HFFc6 (cell line): ENCODE results near the gene OR2D2. TPM values are rescaled to one million over a fixed set of nuclear protein-coding genes. Genes with fewer than 3 reads are reported as not detected.
"Not testable (repeated sequence)": the region's sequence is repeated elsewhere in the genome, so short reads cannot be mapped to it uniquely, and the experiment has no call there.

ENCODE experiments used
- DNase-seq: peaks from one replicate; pipeline ENCODE4 v3.0.0-alpha.2; 2018
- H3K27ac Mint-ChIP-seq: 2 replicates; pipeline ENCODE4 v1.8.0; 2020; ENCODE audit warnings: mild to moderate bottlenecking, mixed read lengths
- H3K27me3 Mint-ChIP-seq: 2 replicates; pipeline ENCODE4 v1.8.0; 2021; ENCODE audit warnings: mild to moderate bottlenecking, moderate library complexity, mixed read lengths; ENCODE audit not compliant: insufficient read depth
- H3K36me3 Mint-ChIP-seq: 2 replicates; pipeline ENCODE4 v1.8.0; 2021; ENCODE audit warnings: low read depth, mixed read lengths
- H3K4me1 Mint-ChIP-seq: 2 replicates; pipeline ENCODE4 v1.8.0; 2020; ENCODE audit warnings: low read depth, mixed read lengths
- H3K4me3 Mint-ChIP-seq: 2 replicates; pipeline ENCODE4 v1.8.0; 2020; ENCODE audit warnings: mild to moderate bottlenecking, moderate library complexity, mixed read lengths
- H3K9me3 Mint-ChIP-seq: 2 replicates; pipeline ENCODE4 v1.8.0; 2020; ENCODE audit warnings: mild to moderate bottlenecking, mixed read lengths
- CTCF ChIP-seq: fragments of 200-600 bp; sonication (generic); IDR thresholded peaks from 2 replicates; pipeline ENCODE4 v1.5.0; 2021; ENCODE audit warnings: antibody characterized with exemption, mild to moderate bottlenecking
- total RNA-seq, 6 experiments: library from RNA; stranded (reverse); fragmentation: NEBNext Ultra II Directional; extraction: Animal tissue kit (Norgen Biotek cat#: 25700); gene quantifications; 2 replicates in 1 of 6; 3 replicates in 5 of 6; pipeline ENCODE4 v1.2.3, GENCODE V29; 2021

OR2D2 gene
- total RNA-seq, 6 experiments from 2014 or later: not detected

DNA sequence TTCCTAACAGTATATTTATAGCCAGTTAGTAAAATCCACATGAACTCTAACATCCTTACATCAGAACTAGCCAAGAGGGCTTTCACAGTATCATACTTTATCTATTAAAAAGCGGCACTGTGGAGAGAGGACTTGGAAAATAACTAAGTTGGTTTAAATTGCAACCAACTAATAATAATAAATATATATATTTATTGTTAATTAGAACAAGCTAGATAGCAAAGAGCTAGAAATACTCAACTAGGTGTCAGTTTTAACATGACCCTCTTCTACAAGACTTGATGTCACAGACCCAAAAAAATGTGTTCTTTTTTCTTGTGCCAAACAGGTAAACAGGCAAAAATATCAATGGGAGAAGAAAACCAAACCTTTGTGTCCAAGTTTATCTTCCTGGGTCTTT is 28.4 kb upstream of the OR2D2 start, which contains the start of gene OR2D3:
TSS of gene OR2D3 (plus strand) at position 301 of the 400 bp plus-strand sequence. CDS start at position 301, 0 bp downstream.
- TF ChIP-seq CTCF: no peak
- Mint-ChIP-seq H3K27ac (no peak within 1 kb of the TSS), H3K4me1 (peaks cover 4% of the 10 kb centered on the region), H3K9me3 (no peaks in the 10 kb centered on the region), H3K27me3 (no peaks in the 10 kb centered on the region), H3K36me3 (no peaks in the 10 kb centered on the region), H3K4me3 (no peak within 1 kb of the TSS)
- DNase-seq: no peak

DNA sequence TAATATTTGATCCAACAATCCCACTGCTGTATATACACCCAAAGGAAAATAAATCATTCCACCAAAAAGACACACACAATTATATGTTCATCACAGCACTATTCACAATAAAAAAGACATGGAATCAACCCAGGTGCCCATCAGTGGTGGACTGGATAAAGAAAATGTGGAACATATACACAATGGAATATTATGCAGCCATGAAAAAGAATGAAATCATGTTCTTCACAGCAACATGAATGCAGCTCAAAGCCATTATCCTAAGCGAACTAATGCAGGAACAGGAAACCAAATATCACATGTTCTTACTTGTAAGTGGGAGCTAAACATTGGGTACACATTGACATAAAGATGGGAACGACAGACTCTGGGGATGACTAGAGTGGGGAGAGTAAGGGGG is 27.4 kb upstream of the OR2D2 start:
- H3K27ac Mint-ChIP-seq: no peak overlapping the region
- H3K4me3 Mint-ChIP-seq: no peak overlapping the region
- no peaks in the 10 kb centered on the region for H3K36me3 Mint-ChIP-seq

GRCh38 chr11:6911948-6912347 is 19.6 kb upstream of the OR2D2 start:
- no peaks in the 10 kb centered on the region for H3K9me3 Mint-ChIP-seq
- DNase-seq: peak; percentile 1
- no peak for TF ChIP-seq CTCF
- no peaks in the 10 kb centered on the region for H3K4me1 Mint-ChIP-seq
- H3K36me3 Mint-ChIP-seq: no peaks in the 10 kb centered on the region
- H3K27ac Mint-ChIP-seq: no peak overlapping the region
- H3K27me3 Mint-ChIP-seq: peaks cover 2% of the 10 kb centered on the region
- no peak overlapping the region for H3K4me3 Mint-ChIP-seq

More for the DNA sequence above, 27.4 kb upstream of the OR2D2 start:
- Mint-ChIP-seq H3K4me1 (no peaks in the 10 kb centered on the region), H3K27me3 (no peaks in the 10 kb centered on the region), H3K9me3 (no peaks in the 10 kb centered on the region)
- DNase-seq: no peak
- TF ChIP-seq CTCF: no peak

- no peak for TF ChIP-seq CTCF
- Mint-ChIP-seq H3K27ac (no peak overlapping the region), H3K36me3 (no peaks in the 10 kb centered on the region), H3K4me3 (no peak overlapping the region), H3K27me3 (peaks cover 2% of the 10 kb centered on the region), H3K9me3 (no peaks in the 10 kb centered on the region), H3K4me1 (no peaks in the 10 kb centered on the region)
- no peak for DNase-seq
Measured at GRCh38 chr11:6911378-6911777, 19.1 kb upstream of the OR2D2 start.

DNA sequence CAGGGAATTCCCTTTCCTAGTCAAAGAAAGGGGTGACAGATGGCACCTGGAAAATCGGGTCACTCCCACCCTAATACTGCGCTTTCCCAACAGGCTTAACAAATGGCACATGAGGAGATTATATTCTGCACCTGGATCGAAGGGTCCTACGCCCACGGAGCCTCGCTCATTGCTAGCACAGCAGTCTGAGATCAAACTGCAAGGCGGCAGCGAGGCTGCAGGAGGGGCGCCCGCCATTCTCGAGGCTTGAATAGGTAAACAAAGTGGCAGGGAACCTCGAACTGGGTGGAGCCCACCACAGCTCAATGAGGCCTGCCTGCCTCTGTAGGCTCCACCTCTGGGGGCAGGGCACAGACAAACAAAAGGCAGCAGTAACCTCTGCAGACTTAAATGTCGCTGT is 12.5 kb upstream of the OR2D2 start:
- not testable (repeated sequence) for H3K27me3 Mint-ChIP-seq, H3K4me3 Mint-ChIP-seq, DNase-seq, H3K36me3 Mint-ChIP-seq, H3K27ac Mint-ChIP-seq, H3K4me1 Mint-ChIP-seq, H3K9me3 Mint-ChIP-seq

DNA sequence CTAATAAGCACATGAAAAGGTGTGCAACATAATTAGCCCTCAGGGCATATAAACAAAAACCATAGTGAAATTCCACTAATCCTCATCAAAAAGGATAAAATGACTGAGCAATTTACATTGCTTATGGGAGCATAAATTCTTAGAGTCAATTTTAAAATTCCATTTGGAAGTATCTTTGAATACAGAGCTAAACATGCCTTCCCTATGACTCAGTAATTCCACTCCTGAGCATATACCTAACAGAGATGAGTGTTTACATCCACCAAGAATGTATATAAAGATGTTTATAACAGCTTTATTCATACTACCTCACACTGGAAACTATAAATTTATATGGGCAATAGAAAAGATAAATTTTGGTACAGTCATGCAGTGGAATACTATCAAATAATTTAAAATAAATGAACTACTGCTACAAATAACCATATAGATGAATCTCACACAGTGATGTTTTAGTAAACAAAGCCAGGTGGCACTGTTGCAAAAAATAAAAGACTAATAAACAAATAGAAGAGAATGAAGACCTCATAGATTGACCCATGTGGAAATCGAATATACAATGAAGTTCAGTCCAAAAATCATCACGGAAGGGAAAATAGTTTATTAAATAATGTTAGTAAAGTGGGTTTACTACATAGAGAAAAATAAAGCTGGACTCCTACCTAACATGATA is 8.2 kb upstream of the OR2D2 start:
- H3K9me3 Mint-ChIP-seq: no peaks in the 10 kb centered on the region
- H3K36me3 Mint-ChIP-seq: no peaks in the 10 kb centered on the region
- TF ChIP-seq CTCF: peak; percentile 50; the same call in 1 of the 2 replicates
- DNase-seq: no peak
- H3K4me3 Mint-ChIP-seq: no peak overlapping the region
- H3K4me1 Mint-ChIP-seq: no peaks in the 10 kb centered on the region
- peaks cover 6% of the 10 kb centered on the region; the same call in 1 of the 2 replicates for H3K27me3 Mint-ChIP-seq
- no peak overlapping the region for H3K27ac Mint-ChIP-seq
